Choroid plexus epithelial cell (primary cell): Measurements from ENCODE around the gene SWT1.
A peak's percentile ranks its signal among the peaks of the same experiment; 100 is the strongest.

Experiments used
- DNase-seq: peaks from one replicate; pipeline ENCODE4 v3.0.0-alpha.2; 2010; ENCODE audit warnings: low read depth
- H3K4me3 ChIP-seq: 2 replicates; pipeline ENCODE4 v1.5.1; 2011; ENCODE audit warnings: low read depth, mild to moderate bottlenecking, control low read depth, low read length, moderate library complexity
- TF ChIP-seq, protein P1 (sequence below): conservative IDR thresholded peaks from 2 replicates; pipeline ENCODE4 v1.5.1; 2011; ENCODE audit warnings: low read depth, mild to moderate bottlenecking, control low read depth, inconsistent platforms, low read length, moderate library complexity

Gene SWT1

GRCh38 chr1:185137896-185138545, 18.9 kb upstream of the SWT1 start:
- no peak overlapping the region for H3K4me3 ChIP-seq
- DNase-seq, result no peak
- TF ChIP-seq, protein P1, sequence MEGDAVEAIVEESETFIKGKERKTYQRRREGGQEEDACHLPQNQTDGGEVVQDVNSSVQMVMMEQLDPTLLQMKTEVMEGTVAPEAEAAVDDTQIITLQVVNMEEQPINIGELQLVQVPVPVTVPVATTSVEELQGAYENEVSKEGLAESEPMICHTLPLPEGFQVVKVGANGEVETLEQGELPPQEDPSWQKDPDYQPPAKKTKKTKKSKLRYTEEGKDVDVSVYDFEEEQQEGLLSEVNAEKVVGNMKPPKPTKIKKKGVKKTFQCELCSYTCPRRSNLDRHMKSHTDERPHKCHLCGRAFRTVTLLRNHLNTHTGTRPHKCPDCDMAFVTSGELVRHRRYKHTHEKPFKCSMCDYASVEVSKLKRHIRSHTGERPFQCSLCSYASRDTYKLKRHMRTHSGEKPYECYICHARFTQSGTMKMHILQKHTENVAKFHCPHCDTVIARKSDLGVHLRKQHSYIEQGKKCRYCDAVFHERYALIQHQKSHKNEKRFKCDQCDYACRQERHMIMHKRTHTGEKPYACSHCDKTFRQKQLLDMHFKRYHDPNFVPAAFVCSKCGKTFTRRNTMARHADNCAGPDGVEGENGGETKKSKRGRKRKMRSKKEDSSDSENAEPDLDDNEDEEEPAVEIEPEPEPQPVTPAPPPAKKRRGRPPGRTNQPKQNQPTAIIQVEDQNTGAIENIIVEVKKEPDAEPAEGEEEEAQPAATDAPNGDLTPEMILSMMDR, result no peak

DNA sequence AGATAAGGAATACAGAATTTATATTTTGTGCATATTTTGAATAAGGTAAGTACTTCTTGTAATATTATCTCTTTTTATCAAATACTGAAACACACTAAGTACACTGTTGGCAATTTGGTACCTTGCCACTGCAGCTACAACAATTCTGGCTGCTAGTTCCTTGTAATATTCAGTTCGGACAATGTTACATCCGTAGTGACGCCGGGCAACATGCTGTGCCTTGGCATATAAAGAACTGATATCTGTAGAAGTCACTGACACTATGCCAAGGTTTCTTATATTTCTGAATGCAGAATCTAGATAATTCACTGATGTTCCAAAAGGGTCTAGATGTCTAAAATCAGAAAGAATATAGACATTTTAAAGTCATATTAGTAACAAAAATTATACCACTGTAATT, 17.7 kb upstream of the SWT1 start:
- TF ChIP-seq, protein P1, result no peak
- no peak overlapping the region for H3K4me3 ChIP-seq
- DNase-seq, result no peak

- TF ChIP-seq, protein P1, result no peak
- DNase-seq, result peak; percentile 26
- H3K4me3 ChIP-seq, result no peak overlapping the region
These were observed 12.7 kb upstream of the SWT1 start for GRCh38 chr1:185144233-185144632.

GRCh38 chr1:185151215-185151614, 5.8 kb upstream of the SWT1 start:
- TF ChIP-seq, protein P1, result no peak
- no peak overlapping the region for H3K4me3 ChIP-seq
- DNase-seq, result no peak

GRCh38 chr1:185152187-185152767, 4.7 kb upstream of the SWT1 start:
- H3K4me3 ChIP-seq, result no peak overlapping the region
- peak; percentile 23 for DNase-seq
- TF ChIP-seq, protein P1, result no peak

DNA sequence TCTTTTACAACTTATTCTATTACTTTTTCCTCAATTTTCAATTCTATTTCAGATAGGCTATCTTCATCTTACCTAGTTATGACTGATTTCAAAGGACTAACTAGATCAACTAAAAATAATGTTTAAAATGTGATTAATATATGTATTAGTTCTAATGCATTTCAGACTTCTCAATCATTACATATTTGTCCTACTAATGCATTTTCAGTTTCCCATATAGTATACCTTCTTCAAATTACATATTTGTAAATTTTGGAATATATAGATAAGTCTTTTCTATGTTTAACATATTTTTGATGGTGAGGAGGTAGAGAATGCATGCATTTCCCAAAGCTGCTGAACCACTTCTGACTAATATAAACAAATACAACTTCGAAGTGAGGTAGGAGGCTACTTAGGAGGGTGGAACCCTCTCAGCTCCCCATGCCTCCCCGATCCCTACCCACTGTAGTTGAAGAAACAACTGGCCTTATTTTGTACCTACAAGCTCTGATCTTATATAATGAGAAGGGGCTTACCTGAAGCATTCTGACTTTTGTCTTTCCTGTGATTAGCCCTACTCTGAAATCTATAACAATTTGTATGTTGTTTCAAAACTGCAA, 2.0 kb upstream of the SWT1 start:
- H3K4me3 ChIP-seq, result peak overlapping the region; percentile 17
- peak; percentile 30 for DNase-seq
- TF ChIP-seq, protein P1, result no peak
